Sciatic nerve (tissue), 2 donors: ENCODE measurements around the gene C1GALT1. TPM values are rescaled to one million over a fixed set of nuclear protein-coding genes. Genes with fewer than 3 reads are reported as not detected.
A peak's percentile ranks its signal among the peaks of the same experiment; 100 is the strongest.
"Not testable (repeated sequence)": the region's sequence is repeated elsewhere in the genome, so short reads cannot be mapped to it uniquely, and the experiment has no call there.

Source experiments
- ATAC-seq: fragments of 200-7000 bp; cut with Tn5 transposase; one replicate; pipeline ENCODE4 v1.9.1; 2020; ENCODE audit warnings: mild to moderate bottlenecking, moderate library complexity
- DNase-seq: peaks from one replicate; pipeline ENCODE4 v3.0.0-alpha.2; 2020; ENCODE audit warnings: low spot score
- intact Hi-C: fragments of 100-400 bp; cut with DNase I; formaldehyde crosslinking; loops from one replicate; pipeline ENCODE4 v1.14.2; 2022
- total RNA-seq: library from RNA; stranded (reverse); fragmentation: NEBNext Ultra II Directional; extraction: Animal tissue kit (Norgen Biotek cat#: 25700); gene quantifications from one replicate; pipeline ENCODE4 v1.2.1, GENCODE V29; 2021
- donor health status: DM: no; HTN: no; CAD: no.
- donor health status: DM: no; HTN: no; CAD: no.

The C1GALT1 gene
- total RNA-seq = 37.5 TPM

DNA sequence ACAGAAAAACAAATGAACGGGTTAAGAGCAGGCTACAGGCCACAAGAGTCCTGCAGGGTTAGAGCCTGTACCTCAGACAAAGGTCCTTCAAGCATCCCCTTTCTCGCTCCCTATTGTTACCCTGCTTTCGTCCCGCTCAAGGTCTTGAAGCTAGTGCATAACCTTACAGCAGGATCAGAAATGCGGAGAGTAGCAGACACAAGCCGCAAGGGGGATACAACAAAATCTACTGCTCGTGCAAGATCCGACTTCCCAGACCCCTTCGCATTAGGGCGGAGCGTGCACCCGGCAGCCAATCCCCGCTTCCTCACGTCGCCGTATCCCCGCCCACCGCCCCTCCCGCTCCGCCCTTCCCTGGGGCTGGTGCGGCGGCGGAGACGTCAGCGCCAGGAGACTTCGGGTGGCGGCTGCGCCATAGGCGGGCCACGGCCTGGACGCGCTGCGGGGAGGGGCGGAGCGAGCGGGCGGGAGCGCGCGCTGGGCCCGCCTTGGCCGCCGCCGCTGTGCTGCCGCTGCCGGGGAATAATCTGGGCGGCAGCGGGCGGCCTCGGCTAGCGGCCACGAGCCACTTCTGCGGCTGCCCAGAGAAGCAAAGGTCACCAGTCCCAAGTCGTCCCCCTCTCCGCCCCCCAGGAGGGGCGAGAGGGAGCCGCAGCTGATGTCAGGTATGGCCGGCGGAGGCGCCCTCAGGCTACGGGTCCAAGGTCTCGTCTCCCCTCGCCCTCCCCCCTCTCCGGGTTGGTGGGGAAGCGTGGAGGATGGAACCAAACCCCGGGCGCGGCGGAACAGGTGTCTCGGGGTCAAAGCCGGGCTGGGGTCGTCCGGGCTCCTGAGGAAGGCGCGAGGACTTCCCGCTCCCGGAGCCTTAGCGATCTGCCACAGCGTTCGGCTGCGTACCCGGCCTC, at the start of gene C1GALT1:
Gene C1GALT1 (plus strand): TSS at position 389 of the 905 bp plus-strand sequence. CDS start 51,776 bp downstream, outside the sequence.
- intact Hi-C loops = no loop called here
- ATAC-seq (peak; percentile 99), DNase-seq (peak; percentile 98)

DNA sequence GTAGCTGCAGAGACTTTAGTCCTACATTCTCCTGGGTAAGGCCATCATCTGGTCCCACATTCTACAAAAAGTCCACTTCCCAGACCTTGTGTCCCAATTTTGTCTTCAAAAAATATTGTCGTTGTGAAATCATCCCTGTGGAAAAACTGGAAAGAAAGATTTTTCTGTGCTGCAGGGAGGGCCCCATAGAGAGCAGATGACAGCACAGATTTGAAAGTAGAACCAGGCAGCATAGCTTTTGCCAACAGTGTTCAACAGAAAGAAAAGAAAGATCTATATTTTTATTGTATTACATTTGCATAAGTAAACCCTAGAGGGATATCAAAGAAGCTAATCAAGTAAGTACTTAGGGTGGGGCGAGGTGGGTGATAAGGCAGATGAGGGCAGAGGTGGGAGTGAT, 48.3 kb upstream of the C1GALT1 start:
- intact Hi-C loops = no loop called here

DNA sequence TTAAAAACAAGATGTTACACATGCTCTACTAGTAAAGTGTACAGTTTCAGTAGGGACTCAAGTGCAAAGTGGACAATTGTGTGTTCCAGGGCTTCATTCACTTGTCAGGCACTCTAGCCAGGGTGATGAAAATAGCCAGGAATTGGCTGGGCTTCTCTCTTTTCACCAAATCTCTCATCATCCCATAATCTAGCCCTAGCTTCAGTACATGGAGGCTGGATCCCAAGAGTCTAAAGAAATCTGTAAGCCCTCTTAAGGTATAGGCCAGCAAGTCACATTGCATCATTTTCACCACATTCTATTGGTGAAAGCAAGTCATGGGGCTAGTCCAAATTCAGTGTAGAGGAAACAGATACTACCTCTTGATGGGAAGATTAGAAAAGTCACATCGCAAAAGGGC, 47.3 kb upstream of the C1GALT1 start:
- intact Hi-C loops = no loop called here
- DNase-seq (no peak), ATAC-seq (no peak)

More for the DNA sequence above, 48.3 kb upstream of the C1GALT1 start:
- DNase-seq (no peak), ATAC-seq (peak; percentile 38)

DNA sequence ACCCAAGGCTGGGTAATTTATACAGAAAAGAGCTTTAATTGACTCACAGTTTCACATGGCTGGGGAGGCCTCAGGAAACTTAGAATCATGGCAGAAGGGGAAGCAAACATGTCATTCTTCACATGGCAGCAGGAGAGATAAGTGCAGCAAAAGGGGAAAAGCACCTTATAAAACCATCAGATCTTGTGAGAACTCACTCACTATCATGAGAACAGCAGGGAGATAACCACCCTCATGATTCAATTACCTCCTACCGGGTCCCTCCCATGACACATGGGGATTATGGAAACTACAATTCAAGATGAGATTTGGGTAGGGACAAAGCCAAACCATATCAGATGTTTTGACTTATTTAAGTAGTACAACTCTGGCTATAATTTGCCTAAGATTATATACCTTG, 46.4 kb upstream of the C1GALT1 start:
- ATAC-seq, intact Hi-C loops: not testable (repeated sequence)

DNA sequence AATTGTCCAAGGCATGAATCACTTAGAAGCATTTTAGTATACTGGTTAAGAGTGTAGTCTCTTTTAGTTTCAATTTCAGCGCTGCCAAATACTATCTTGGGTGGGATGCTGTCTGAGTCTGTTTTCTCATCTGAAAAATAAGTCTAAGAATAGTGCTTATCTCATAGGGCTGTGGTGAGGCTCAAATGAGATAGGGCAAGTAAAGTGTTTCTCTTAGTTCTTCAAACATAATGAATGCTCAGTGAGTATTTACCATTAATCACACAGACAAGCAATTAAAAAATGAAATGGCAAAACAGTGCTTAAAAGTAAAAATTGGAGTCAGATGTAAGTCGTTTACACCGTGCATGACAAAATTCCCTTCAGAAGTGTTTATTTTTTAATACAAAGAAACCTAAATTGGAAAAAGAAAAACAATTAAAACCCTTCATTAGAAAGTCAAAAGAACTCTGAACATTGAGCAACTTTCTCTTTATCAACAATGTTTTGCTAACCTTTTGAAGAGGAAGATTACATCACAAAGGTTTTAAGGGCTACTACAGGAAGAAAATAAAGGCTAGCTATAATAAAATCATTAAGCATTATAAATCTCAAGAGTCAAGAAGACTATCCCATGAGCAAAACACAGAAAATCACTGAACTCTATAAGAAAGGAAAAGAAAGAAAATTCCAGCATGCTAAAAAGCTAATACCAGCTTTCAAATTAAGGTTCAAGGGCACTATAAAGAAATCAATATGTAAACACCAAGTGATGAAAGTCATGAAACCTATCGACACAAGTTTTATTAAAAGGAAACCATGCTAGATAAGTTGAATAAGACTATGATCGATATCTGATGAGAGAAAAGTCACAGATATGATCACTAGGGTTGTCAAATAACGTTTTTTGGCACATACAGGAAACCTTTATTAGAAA, 45.6 kb upstream of the C1GALT1 start:
- peak; percentile 92 for ATAC-seq
- intact Hi-C loops = no loop called here
- DNase-seq = no peak

More for the DNA sequence above, 46.4 kb upstream of the C1GALT1 start:
- DNase-seq = not testable (repeated sequence)

DNA sequence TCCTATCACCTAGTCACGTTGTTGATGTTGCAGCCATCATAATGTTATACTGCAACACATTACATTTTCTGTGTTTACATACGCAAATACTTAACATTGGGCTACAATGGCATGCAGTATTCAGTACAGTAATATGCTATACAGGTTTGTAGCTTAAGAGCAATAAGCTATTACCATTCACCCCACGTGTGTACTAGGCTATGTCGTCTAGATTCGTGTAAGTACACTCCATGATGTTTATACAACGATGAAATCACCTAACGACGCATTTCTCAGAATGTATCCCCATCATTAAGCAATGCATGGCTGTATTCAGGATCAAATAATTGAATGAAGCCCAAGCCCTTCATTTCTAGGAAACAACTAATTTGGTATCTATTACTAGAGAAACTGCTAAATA, 43.4 kb upstream of the C1GALT1 start:
- DNase-seq (no peak), ATAC-seq (no peak)
- intact Hi-C loops = no loop called here

DNA sequence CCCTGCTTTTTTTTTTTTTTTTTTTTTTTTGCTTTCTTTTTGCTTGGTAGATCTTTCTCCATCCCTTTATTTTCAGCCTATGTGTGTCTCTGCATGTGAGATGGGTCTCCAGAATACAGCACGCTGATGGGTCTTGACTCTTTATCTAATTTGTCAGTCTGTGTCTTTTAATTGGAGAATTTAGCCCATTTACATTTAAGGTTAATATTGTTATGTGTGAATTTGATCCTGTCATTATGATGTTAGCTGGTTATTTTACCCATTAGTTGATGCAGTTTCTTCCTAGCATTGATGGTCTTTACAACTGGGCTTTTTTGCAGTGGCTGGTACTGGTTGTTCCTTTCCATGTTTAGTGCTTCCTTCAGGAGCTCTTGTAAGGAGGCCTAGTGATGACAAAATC, 38.9 kb upstream of the C1GALT1 start:
- DNase-seq, intact Hi-C loops, ATAC-seq: not testable (repeated sequence)

DNA sequence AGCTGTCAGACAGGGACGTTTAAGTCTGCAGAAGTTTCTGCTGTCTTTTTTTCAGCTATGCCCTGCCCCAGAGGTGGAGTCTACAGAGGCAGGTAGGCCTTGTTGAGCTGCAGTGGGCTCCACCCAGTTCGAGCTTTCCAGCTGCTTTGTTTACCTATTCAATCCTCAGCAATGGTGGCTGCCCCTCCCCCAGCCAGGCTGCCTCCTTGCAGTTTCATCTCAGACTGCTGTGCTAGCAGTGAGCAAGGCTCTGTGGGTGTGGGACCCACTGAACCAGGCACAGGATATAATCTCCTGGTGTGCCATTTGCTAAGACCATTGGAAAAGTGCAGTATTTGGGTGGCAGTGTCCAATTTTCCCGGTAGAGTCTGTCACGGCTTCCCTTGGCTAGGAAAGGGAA, 37.2 kb upstream of the C1GALT1 start:
- DNase-seq, ATAC-seq, intact Hi-C loops: not testable (repeated sequence)

DNA sequence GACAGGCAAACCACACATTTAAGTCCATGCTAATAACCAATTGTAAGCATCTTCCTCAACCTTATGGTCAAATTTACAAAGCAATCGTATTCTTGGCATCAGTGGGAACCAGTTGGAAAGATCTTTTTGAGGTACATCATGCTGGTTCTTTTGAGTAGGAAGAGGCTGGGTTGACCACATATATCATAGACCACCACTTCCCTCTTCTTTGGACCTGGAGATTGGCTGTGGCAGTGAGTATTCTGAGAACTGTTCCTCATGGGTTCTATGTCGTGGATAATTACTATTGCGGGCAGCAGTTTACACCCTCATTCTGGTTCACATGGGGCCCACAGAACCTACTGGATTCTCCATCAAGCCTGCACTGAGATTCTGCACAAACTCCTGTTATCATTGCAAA, 35.5 kb upstream of the C1GALT1 start:
- DNase-seq = no peak
- intact Hi-C loops = no loop called here
- no peak for ATAC-seq

DNA sequence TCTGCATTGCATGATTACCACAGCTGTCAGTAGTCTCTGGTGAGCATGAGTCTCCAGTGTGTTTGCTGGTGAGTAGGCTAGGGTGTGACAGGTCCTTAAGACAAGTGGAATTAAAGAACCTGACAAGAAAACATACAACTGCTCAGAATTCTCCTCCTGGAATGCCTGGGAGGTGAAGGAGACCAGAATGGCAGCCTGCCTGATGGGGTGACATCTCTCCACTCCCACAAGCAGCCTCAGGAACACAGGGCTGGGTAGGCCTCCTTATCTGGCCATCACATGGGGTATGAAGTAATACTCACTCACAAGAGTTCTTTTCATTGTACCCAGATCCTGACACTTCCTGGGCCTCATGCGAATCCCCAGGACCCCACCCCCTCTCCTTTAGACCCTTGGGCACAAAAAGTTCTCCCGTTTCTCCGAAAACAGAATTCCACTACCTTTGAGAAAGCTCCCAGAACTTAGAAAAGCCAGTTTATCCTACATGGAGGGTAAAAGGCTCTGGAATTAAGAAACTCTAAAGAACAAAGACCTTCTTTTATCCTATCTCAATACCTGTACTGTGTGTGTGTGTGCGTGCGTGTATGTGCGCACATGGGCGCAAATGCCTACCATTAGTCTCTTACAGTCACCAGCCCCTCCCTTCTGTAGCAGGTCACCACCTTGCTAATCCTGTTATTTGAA, 33.4 kb upstream of the C1GALT1 start:
- ATAC-seq = no peak
- no peak for DNase-seq
- intact Hi-C loops = no loop called here

DNA sequence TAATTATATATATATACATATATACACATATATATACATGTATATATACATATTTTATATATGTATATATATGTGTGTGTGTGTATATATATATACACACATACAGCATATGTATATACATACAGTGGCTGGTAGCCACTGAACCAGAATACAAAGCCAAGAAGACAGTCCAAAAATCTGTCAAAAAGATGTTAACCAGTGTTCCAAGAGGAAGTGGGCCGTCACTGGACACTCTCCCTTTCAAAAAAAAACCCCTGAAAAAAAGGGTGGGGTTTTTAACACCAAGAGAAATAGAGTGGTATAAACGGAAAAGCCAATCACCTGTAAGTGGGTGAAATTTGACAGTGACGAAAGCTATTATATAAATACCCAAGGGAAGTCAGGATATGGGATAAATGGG, 31.1 kb upstream of the C1GALT1 start:
- DNase-seq (no peak), ATAC-seq (no peak)
- intact Hi-C loops = no loop called here

DNA sequence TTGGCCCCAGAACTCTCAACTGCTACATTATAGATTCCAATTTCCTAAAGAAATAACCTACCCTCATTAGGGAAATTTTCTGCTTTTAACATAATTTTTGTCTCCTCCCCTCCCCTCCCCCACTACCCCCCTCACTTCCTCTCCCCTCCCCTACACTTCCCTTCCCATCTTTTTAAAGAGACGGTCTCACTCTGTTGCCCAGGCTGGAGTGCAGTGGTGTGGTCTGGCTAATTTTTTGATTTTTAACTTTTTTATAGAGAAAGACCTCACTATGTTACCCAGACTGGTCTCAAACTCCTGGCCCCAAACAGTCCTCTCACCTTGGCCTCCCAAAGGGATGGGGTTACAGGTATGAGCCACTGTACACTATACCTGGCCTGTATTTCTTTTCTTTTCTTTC, 30.5 kb upstream of the C1GALT1 start:
- DNase-seq (no peak), ATAC-seq (no peak)
- intact Hi-C loops = no loop called here

DNA sequence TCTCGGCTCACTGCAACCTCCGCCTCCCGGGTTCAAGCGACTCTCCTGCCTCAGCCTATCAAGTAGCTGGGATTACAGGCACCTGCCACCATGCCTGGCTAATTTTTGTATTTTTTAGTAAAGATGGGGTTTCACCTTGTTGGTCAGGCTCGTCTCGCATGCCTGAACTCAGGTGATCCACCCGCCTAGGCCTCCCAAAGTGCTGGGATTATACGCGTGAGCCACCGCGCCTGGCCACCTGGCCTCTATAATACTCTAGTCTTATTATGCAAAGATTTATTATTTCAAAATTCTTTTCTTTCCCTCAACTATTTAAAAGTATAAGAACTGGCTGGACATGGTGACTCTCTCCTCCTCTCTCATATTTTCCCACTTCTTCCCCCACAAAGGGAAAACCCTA, 30.0 kb upstream of the C1GALT1 start:
- no peak for DNase-seq
- intact Hi-C loops = no loop called here
- ATAC-seq = no peak

DNA sequence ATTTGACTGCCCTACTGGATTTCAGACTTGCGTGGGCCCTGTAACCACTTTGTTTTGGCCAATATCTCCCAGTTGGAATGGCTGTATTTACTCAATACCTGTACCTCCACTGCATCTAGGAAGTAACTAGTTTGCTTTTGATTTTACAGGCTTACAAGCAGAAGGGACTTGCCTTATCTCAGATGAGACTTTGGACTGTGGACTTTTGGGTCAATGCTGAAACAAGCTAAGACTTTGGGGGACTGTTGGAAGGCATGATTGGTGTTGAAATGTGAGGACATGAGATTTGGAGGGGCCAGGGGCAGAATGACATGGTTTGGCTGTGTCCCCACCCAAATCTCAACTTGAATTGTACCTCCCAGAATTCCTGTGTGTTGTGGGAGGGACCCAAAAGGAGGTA, 28.0 kb upstream of the C1GALT1 start:
- intact Hi-C loops, DNase-seq, ATAC-seq: not testable (repeated sequence)

DNA sequence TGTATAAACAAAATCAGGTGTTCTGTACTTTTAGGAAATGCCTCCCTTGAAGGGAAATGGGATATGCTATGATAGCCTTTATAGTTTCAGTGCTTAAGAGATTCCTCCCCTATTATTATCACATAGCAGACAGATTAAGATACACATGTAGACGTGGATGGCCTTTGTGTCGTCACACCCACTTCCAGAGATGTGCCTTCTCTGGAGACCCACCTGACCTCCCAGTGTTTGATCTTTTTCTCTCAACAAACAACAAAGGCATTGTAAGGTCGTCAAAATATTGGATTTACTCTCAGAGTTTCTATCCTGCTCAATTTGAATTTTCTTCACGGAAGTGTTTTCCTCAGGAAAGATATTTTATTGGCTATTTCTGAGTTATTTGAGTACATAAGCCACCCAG, 25.7 kb upstream of the C1GALT1 start:
- intact Hi-C loops = no loop called here
- DNase-seq = no peak
- ATAC-seq = no peak

DNA sequence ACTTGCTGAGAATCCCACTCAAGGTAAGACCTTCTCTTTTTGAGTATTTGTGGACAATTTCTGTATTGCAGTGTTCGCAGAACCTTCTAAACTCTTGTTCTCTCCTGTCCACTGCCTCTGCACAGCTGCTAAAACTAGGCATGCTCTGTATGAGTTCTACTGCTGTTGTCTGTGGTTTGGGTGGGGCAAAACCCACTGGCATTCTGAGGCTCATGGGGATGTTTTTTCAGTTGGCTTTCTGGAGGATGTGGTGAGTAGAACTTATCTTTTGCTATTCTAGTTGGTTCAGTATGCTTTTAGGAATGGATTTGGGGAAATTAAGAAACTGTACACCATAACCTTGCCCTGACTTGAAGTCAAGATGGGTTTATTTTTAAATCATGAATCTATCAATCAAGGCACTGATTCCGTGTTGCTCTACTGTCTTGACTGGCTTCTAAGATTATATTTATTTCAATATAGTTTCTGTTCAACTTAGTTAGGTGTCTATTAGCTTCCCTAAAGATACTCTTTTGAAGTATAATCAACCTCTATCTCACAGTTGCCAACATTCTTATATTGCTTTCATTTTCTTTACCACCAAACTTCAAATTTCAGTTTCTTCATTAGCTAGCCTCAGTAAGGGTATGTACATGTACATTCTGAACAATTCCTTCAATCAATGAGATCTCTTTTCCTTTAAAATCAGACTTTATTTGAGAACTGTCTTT, 25.0 kb upstream of the C1GALT1 start:
- DNase-seq (no peak), ATAC-seq (peak; percentile 70)
- intact Hi-C loops = no loop called here

DNA sequence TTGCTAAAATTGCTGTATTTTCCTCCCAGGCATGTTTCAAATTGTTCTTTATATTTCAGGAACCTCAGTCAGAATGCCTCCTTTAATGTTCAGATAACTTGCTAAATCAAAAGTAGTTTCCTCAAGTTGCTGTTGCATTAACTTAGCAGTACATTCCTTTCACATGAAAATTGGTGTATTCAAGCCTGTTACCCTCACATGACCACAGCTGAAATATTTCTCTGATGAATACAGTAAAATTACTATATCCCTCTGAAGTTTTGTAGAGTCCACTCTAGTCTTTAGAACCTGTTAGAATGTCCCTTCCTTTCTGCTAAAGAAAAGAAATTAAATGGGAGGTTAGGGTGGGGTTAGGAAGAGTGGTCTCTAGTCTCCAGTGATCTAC, 24.5 kb upstream of the C1GALT1 start:
- no peak for ATAC-seq
- intact Hi-C loops = no loop called here
- no peak for DNase-seq

DNA sequence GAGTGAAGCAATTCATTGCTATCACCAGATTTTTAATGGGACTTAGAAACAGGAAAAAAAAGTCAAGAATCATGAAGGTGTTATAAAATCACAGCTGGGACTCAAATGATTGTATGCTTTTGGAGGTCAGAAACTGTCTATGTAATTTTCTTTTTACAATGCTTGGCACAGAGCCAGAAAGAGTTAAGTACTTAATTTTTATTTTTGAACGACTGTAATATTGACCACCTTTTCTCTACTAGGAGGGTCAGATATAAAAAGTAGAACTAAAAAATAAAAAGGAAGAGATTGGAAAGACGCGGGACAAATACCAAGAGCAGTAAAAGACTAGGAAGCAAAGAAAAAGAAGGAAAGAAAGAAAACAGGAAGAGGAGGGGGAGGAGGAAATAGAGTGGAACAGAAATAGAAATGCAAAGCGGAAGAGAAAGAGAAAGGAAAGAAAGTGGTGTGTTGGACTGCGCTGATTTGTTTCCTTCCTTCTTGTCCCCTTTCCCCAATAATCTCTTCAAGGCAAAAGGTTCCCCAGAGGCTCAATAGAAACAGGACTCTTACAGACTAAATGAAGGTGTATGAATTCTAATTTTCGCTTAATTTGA, 23.2 kb upstream of the C1GALT1 start:
- no peak for DNase-seq
- intact Hi-C loops = no loop called here
- ATAC-seq = no peak
